Stimulated activated CD4-positive, alpha-beta T cell treated with anti-CD3 and anti-CD28 coated beads, Interleukin-4, amount 100 ng/mL, for 24 hours (primary cell): Measurements from ENCODE around the gene PLK5.
"Not testable (repeated sequence)": the region's sequence is repeated elsewhere in the genome, so short reads cannot be mapped to it uniquely, and the experiment has no call there.

Experiments
- DNase-seq: peaks from one replicate; pipeline ENCODE4 v3.0.0-alpha.2; 2020

The PLK5 gene

GRCh38 chr19:1491114-1491848, 32.6 kb upstream of the PLK5 start, which contains the start of gene REEP6:
Gene REEP6, plus strand, starts transcription at chr19:1491181. Its CDS starts 89 bp downstream, at chr19:1491270.
- DNase-seq: peak; percentile 7

GRCh38 chr19:1491849-1492170, 32.1 kb upstream of the PLK5 start:
- DNase-seq: no peak

- peak; percentile 3 for DNase-seq
Observed at GRCh38 chr19:1492474-1493006, 31.3 kb upstream of the PLK5 start.

- no peak for DNase-seq
Observed at GRCh38 chr19:1494115-1494815, 29.6 kb upstream of the PLK5 start.

GRCh38 chr19:1495051-1495798, 28.7 kb upstream of the PLK5 start:
- DNase-seq: no peak

- no peak for DNase-seq
Observed at GRCh38 chr19:1495799-1496713, 27.8 kb upstream of the PLK5 start.

- DNase-seq: no peak
Observed at GRCh38 chr19:1496714-1497577, 26.9 kb upstream of the PLK5 start.

- DNase-seq: no peak
Observed at GRCh38 chr19:1497578-1498235, 26.2 kb upstream of the PLK5 start.

GRCh38 chr19:1499231-1499630, 24.6 kb upstream of the PLK5 start:
- DNase-seq: not testable (repeated sequence)

- no peak for DNase-seq
Observed at GRCh38 chr19:1501200-1501595, 22.7 kb upstream of the PLK5 start.

GRCh38 chr19:1502433-1503088, 21.3 kb upstream of the PLK5 start:
- no peak for DNase-seq

- DNase-seq: peak; percentile 73
Observed at GRCh38 chr19:1503089-1503924, 20.6 kb upstream of the PLK5 start.

GRCh38 chr19:1503925-1504773, 19.7 kb upstream of the PLK5 start:
- no peak for DNase-seq

- no peak for DNase-seq
Observed at GRCh38 chr19:1505012-1505411, 18.9 kb upstream of the PLK5 start.

GRCh38 chr19:1505991-1506881, 17.6 kb upstream of the PLK5 start:
- no peak for DNase-seq

- DNase-seq: no peak
Observed at GRCh38 chr19:1507192-1507660, 16.7 kb upstream of the PLK5 start.
